ENCODE measurements around the gene USP17L21.
"Not testable (repeated sequence)": the region's sequence is repeated elsewhere in the genome, so short reads cannot be mapped to it uniquely, and the experiment has no call there.

- TF ChIP-seq EZH2 (IDR thresholded peaks at IDR 0.05); POLR2AphosphoS5 (IDR thresholded peaks at IDR 0.05; ENCODE audit: borderline replicate concordance, low read depth, low read length): not testable (repeated sequence)
Measured at GRCh38 chr4:9214701-9215100, 48.0 kb upstream of the USP17L21 start.
